ENCODE results near the gene CENPP. TPM values are rescaled to one million over a fixed set of nuclear protein-coding genes. Genes with fewer than 3 reads are reported as not detected.
A peak's percentile ranks its signal among the peaks of the same experiment; 100 is the strongest.
"Not testable (repeated sequence)": the region's sequence is repeated elsewhere in the genome, so short reads cannot be mapped to it uniquely, and the experiment has no call there.

CENPP gene
- total RNA-seq, 1 donor from 2014 or later, result 5.4 TPM

DNA sequence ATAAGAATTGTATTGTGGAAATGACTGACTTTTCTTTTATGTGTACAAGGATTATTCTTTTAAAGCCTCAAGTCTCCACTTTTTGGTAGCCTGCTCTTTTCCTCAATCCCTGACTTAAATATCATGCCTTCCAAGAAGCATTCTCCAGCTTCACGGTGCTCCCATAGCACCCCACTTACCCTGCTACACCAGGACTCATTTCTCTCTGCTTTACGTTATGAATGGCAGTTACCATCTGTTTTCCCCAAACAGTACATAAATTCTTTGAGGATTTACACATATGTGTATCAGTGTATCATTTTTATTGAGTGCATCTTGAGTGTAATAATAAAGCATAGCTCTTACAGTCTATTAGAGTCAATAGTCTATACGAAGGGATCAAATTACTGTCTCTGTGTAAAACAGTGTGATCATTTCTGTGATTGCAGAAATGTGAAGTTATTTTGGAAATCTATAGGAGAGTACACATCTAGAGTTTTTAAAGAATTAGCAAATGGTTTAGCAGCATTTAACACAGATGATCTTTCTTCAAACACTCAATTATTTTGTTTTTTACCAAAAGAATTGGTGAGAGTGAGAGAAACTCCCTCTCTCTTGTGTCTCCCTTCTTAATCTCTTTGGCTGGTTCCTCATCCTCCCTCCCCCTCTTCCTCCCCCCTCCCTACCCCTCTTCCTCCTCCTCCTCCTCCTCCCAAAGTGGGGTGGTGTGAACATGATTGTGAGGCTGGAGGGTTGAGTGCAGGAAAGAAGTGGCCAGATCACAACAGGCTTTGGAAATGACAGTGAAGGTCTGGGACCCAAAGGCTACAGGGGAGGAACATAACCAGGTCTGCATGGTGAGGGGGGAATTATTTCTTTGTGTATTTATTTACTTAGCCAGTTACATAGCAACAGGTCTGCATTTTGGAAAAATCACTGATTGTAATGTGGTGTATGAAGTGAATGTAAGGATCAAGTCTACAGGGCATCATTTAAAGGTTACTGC, 237.7 kb downstream of the CENPP start:
- Histone ChIP-seq H3K27ac (replicated peaks) (peak overlapping the region; percentile 4), H3K4me3 (no peak overlapping the region), H3K4me1 (peaks cover 7% of the 10 kb centered on the region), H3K27me3 (ENCODE audit: low read depth) (no peaks in the 10 kb centered on the region), H3K36me3 (no peaks in the 10 kb centered on the region), H3K9me3 (replicated peaks) (peaks cover 22% of the 10 kb centered on the region)
- TF ChIP-seq, protein P1, sequence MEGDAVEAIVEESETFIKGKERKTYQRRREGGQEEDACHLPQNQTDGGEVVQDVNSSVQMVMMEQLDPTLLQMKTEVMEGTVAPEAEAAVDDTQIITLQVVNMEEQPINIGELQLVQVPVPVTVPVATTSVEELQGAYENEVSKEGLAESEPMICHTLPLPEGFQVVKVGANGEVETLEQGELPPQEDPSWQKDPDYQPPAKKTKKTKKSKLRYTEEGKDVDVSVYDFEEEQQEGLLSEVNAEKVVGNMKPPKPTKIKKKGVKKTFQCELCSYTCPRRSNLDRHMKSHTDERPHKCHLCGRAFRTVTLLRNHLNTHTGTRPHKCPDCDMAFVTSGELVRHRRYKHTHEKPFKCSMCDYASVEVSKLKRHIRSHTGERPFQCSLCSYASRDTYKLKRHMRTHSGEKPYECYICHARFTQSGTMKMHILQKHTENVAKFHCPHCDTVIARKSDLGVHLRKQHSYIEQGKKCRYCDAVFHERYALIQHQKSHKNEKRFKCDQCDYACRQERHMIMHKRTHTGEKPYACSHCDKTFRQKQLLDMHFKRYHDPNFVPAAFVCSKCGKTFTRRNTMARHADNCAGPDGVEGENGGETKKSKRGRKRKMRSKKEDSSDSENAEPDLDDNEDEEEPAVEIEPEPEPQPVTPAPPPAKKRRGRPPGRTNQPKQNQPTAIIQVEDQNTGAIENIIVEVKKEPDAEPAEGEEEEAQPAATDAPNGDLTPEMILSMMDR (IDR thresholded peaks at IDR 0.05; ENCODE audit: borderline replicate concordance), result no peak
- intact Hi-C loops (cut with micrococcal nuclease), result no loop called here
- no peak for DNase-seq

DNA sequence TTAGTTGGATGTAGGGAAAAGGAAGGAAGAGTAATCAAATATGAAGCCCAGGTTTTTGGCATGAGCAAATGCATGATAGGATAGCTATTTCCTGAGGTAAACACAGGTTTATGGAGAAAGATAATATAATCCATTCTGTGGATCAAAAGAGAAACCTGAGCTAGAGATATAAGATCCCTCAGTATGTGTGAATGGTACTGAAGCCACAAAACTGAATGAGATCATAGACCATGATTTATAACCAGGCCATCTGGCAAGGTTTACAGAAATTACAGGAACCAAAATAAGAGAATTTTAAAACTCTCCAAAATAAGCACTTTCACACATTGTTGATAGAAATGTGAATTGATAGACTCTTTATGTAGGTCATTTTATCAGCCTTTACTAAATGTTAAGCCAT, 238.8 kb downstream of the CENPP start:
- TF ChIP-seq, protein P1 (IDR thresholded peaks at IDR 0.05; ENCODE audit: borderline replicate concordance), result no peak
- Histone ChIP-seq H3K27me3 (ENCODE audit: low read depth) (no peaks in the 10 kb centered on the region), H3K4me3 (no peak overlapping the region), H3K4me1 (peaks cover 7% of the 10 kb centered on the region), H3K27ac (replicated peaks) (peak overlapping the region; percentile 4), H3K36me3 (no peaks in the 10 kb centered on the region), H3K9me3 (replicated peaks) (peaks cover 29% of the 10 kb centered on the region)
- no peak for DNase-seq
- intact Hi-C loops (cut with micrococcal nuclease), result no loop called here

- TF ChIP-seq, protein P1 (IDR thresholded peaks at IDR 0.05; ENCODE audit: borderline replicate concordance), result no peak
- H3K9me3 ChIP-seq (replicated peaks), result peaks cover 31% of the 10 kb centered on the region
- no peaks in the 10 kb centered on the region for H3K27me3 ChIP-seq (ENCODE audit: low read depth)
- H3K4me1 ChIP-seq, result peaks cover 7% of the 10 kb centered on the region
- intact Hi-C loops (cut with micrococcal nuclease), result no loop called here
- no peaks in the 10 kb centered on the region for H3K36me3 ChIP-seq
- no peak overlapping the region for H3K27ac ChIP-seq (replicated peaks)
- H3K4me3 ChIP-seq, result no peak overlapping the region
- no peak for DNase-seq
Observed at GRCh38 chr9:92564982-92565381, 239.2 kb downstream of the CENPP start.

- intact Hi-C loops (cut with micrococcal nuclease); H3K4me1 ChIP-seq; H3K27ac ChIP-seq (replicated peaks); DNase-seq; H3K4me3 ChIP-seq; H3K36me3 ChIP-seq; H3K27me3 ChIP-seq (ENCODE audit: low read depth): not testable (repeated sequence)
- H3K9me3 ChIP-seq (replicated peaks), result peaks cover 32% of the 10 kb centered on the region
Observed at GRCh38 chr9:92571871-92572270, 246.1 kb downstream of the CENPP start.

DNA sequence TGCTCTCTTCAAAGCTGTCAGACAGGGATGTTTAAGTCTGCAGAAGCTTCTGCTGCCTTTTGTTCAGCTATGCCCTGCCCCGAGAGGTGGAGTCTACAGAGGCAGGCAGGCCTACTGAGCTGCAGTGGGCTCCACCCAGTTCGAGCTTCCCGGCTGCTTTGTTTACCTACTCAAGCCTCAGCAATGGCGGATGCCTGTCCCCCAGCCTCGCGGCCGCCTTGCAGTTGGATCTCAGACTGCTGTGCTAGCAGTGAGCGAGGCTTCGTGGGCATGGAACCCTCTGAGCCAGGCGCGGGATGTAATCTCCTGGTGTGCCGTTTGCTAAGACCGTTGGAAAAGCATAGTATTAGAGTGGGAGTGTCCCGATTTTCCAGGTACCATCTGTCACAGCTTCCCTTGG, 247.9 kb downstream of the CENPP start:
- intact Hi-C loops (cut with micrococcal nuclease); H3K36me3 ChIP-seq; H3K27ac ChIP-seq (replicated peaks); H3K4me3 ChIP-seq; H3K4me1 ChIP-seq; H3K27me3 ChIP-seq (ENCODE audit: low read depth); DNase-seq: not testable (repeated sequence)
- H3K9me3 ChIP-seq (replicated peaks), result peaks cover 21% of the 10 kb centered on the region

GRCh38 chr9:92576175-92576574, 250.4 kb downstream of the CENPP start:
- intact Hi-C loops (cut with micrococcal nuclease), result no loop called here
- TF ChIP-seq, protein P1 (IDR thresholded peaks at IDR 0.05; ENCODE audit: borderline replicate concordance), result no peak
- DNase-seq, result no peak
- Histone ChIP-seq H3K27ac (replicated peaks) (no peak overlapping the region), H3K36me3 (no peaks in the 10 kb centered on the region), H3K9me3 (replicated peaks) (peaks cover 11% of the 10 kb centered on the region), H3K27me3 (ENCODE audit: low read depth) (no peaks in the 10 kb centered on the region), H3K4me3 (no peak overlapping the region), H3K4me1 (peaks cover 6% of the 10 kb centered on the region)

Measured in left ventricle myocardium inferior (tissue), 1 donor.